ENCODE results near the gene BEST2. TPM values are rescaled to one million over a fixed set of nuclear protein-coding genes. Genes with fewer than 3 reads are reported as not detected.

BEST2 gene
- polyA plus RNA-seq, 1 donor, result 0.09 TPM

GRCh38 chr19:12801466-12802266 is 50.1 kb downstream of the BEST2 start, which contains the start of the genes PRDX2 and THSD8:
TSS of gene PRDX2 (minus strand) at chr19:12801800. CDS start at chr19:12801261, 539 bp downstream.
TSS of gene THSD8 (plus strand) at chr19:12802069. CDS start at chr19:12802072, 3 bp downstream.
- DNase-seq, result peak; percentile 85

- DNase-seq, result no peak
These were observed 50.9 kb downstream of the BEST2 start for GRCh38 chr19:12802267-12803106.

- no peak for DNase-seq
These were observed 52.5 kb downstream of the BEST2 start for GRCh38 chr19:12804051-12804450.

GRCh38 chr19:12806242-12807081 is 54.9 kb downstream of the BEST2 start, which contains the start of gene RNASEH2A:
TSS of gene RNASEH2A (plus strand) at chr19:12806584. CDS start at chr19:12806674, 90 bp downstream.
- DNase-seq, result peak; percentile 91

Other genes starting within 250 kb of the BEST2 start
- 4.5 TPM for gene ZNF564, start 200.3 kb upstream of the BEST2 start, polyA plus RNA-seq (ENCODE audit: insufficient read length)
- gene ZNF490, start 141.0 kb upstream of the BEST2 start, polyA plus RNA-seq (ENCODE audit: insufficient read length), result 3.8 TPM
- gene ZNF791, start 140.9 kb upstream of the BEST2 start, polyA plus RNA-seq (ENCODE audit: insufficient read length), result 13.3 TPM
- 35.6 TPM for gene MAN2B1, start 85.0 kb upstream of the BEST2 start, polyA plus RNA-seq (ENCODE audit: insufficient read length)
- 12.3 TPM for gene WDR83, start 85.0 kb upstream of the BEST2 start, polyA plus RNA-seq (ENCODE audit: insufficient read length)
- gene DHPS, start 69.9 kb upstream of the BEST2 start, polyA plus RNA-seq (ENCODE audit: insufficient read length), result 73.4 TPM
- 0.65 TPM for gene GNG14, start 63.8 kb upstream of the BEST2 start, polyA plus RNA-seq (ENCODE audit: insufficient read length)
- 5.2 TPM for gene FBXW9, start 55.2 kb upstream of the BEST2 start, polyA plus RNA-seq (ENCODE audit: insufficient read length)
- 60.9 TPM for gene TNPO2, start 27.9 kb upstream of the BEST2 start, polyA plus RNA-seq (ENCODE audit: insufficient read length)
- 191 TPM for gene TRIR, start 17.1 kb upstream of the BEST2 start, polyA plus RNA-seq (ENCODE audit: insufficient read length)
- 41.1 TPM for gene GET3, start 14.3 kb upstream of the BEST2 start, polyA plus RNA-seq (ENCODE audit: insufficient read length)
- gene HOOK2, start 23.8 kb downstream of the BEST2 start, polyA plus RNA-seq (ENCODE audit: insufficient read length), result 30.2 TPM
- gene JUNB, start 39.7 kb downstream of the BEST2 start, polyA plus RNA-seq (ENCODE audit: insufficient read length), result 36.5 TPM
- gene PRDX2, start 50.0 kb downstream of the BEST2 start, polyA plus RNA-seq (ENCODE audit: insufficient read length), result 169 TPM
- 2.2 TPM for gene THSD8, start 50.3 kb downstream of the BEST2 start, polyA plus RNA-seq (ENCODE audit: insufficient read length)
- gene RNASEH2A, start 54.8 kb downstream of the BEST2 start, polyA plus RNA-seq (ENCODE audit: insufficient read length), result 21.9 TPM
- not detected for gene RTBDN, start 82.8 kb downstream of the BEST2 start, polyA plus RNA-seq (ENCODE audit: insufficient read length)
- 0.27 TPM for gene MAST1, start 86.7 kb downstream of the BEST2 start, polyA plus RNA-seq (ENCODE audit: insufficient read length)
- 10.9 TPM for gene DNASE2, start 129.7 kb downstream of the BEST2 start, polyA plus RNA-seq (ENCODE audit: insufficient read length)
- gene KLF1, start 135.4 kb downstream of the BEST2 start, polyA plus RNA-seq (ENCODE audit: insufficient read length), result 0.88 TPM
- 30.4 TPM for gene GCDH, start 139.4 kb downstream of the BEST2 start, polyA plus RNA-seq (ENCODE audit: insufficient read length)
- 3.3 TPM for gene SYCE2, start 167.5 kb downstream of the BEST2 start, polyA plus RNA-seq (ENCODE audit: insufficient read length)
- gene FARSA, start 181.9 kb downstream of the BEST2 start, polyA plus RNA-seq (ENCODE audit: insufficient read length), result 43.3 TPM
- gene CALR, start 186.8 kb downstream of the BEST2 start, polyA plus RNA-seq (ENCODE audit: insufficient read length), result 361 TPM
- 156 TPM for gene RAD23A, start 194.1 kb downstream of the BEST2 start, polyA plus RNA-seq (ENCODE audit: insufficient read length)
- 48.4 TPM for gene GADD45GIP1, start 205.4 kb downstream of the BEST2 start, polyA plus RNA-seq (ENCODE audit: insufficient read length)
- 0.18 TPM for gene DAND5, start 217.8 kb downstream of the BEST2 start, polyA plus RNA-seq (ENCODE audit: insufficient read length)
- 112 TPM for gene NFIX, start 243.7 kb downstream of the BEST2 start, polyA plus RNA-seq (ENCODE audit: insufficient read length)

All from hindlimb muscle (tissue), 1 donor.